ENCODE data around the gene TRMT2A. TPM values are rescaled to one million over a fixed set of nuclear protein-coding genes. Genes with fewer than 3 reads are reported as not detected.

TRMT2A gene
- total RNA-seq, 1 experiment from 2014 or later = 66.7 TPM

GRCh38 chr22:20083891-20084546 is 33.0 kb downstream of the TRMT2A start:
- no peaks in the 10 kb centered on the region for H3K27me3 ChIP-seq (ENCODE audit: control insufficient read depth, insufficient read depth, low read length)
- H3K4me1 ChIP-seq (ENCODE audit: control insufficient read depth, insufficient read depth, low read length) = peaks cover 11% of the 10 kb centered on the region
- H3K4me3 ChIP-seq (ENCODE audit: low read depth in 2 of 2, low read length in 2 of 2) = no peak overlapping the region
- H3K36me3 ChIP-seq (ENCODE audit: control insufficient read depth, insufficient read depth, low read length) = peaks cover 6% of the 10 kb centered on the region
- BruUV-seq (replicated peaks) = no TSS peak
- DNase-seq (ENCODE audit: low read depth, low spot score) (no peak), ATAC-seq (no peak)
- CTCF ChIA-PET = no interaction called here
- in situ Hi-C loops (cut with HindIII; ENCODE audit: low pct_unique_long_range_greater_than_20kb, low sequenced_read_pairs) (no loop called here), intact Hi-C loops (cut with micrococcal nuclease; ENCODE audit: unreplicated experiment) (no loop called here)
- POLR2A ChIA-PET = no interaction called here
- H3K9me3 ChIP-seq (ENCODE audit: control insufficient read depth, insufficient read depth, low read depth, low read length) = no peaks in the 10 kb centered on the region
- no peak for TF ChIP-seq POLR2AphosphoS5 (IDR thresholded peaks at IDR 0.05; ENCODE audit: low read depth, low read length)
- H3K27ac ChIP-seq (ENCODE audit: low read length) = no peak overlapping the region

GRCh38 chr22:20083157-20083890 is 33.7 kb downstream of the TRMT2A start:
- no peak overlapping the region for H3K27ac ChIP-seq (ENCODE audit: low read length)
- peaks cover 11% of the 10 kb centered on the region for H3K4me1 ChIP-seq (ENCODE audit: control insufficient read depth, insufficient read depth, low read length)
- H3K4me3 ChIP-seq (ENCODE audit: low read depth in 2 of 2, low read length in 2 of 2) = no peak overlapping the region
- POLR2A ChIA-PET = no interaction called here
- TF ChIP-seq REST (IDR thresholded peaks at IDR 0.05; ENCODE audit: insufficient read depth in 1 of 2, low read depth in 2 of 2, low read length in 1 of 2) = no peak
- TF ChIP-seq SIN3A (IDR thresholded peaks at IDR 0.05; ENCODE audit: borderline replicate concordance, insufficient read depth, low read depth, low read length) = no peak
- no peak for TF ChIP-seq CTCF (IDR thresholded peaks at IDR 0.05)
- TF ChIP-seq POLR2AphosphoS5 (IDR thresholded peaks at IDR 0.05; ENCODE audit: low read depth, low read length) = no peak
- TF ChIP-seq TCF7L2 (IDR thresholded peaks at IDR 0.05; ENCODE audit: low read depth, low read length) = no peak
- DNase-seq (ENCODE audit: low read depth, low spot score) (no peak), ATAC-seq (no peak)
- in situ Hi-C loops (cut with HindIII; ENCODE audit: low pct_unique_long_range_greater_than_20kb, low sequenced_read_pairs) (no loop called here), intact Hi-C loops (cut with micrococcal nuclease; ENCODE audit: unreplicated experiment) (no loop called here)
- CTCF ChIA-PET = no interaction called here
- no peaks in the 10 kb centered on the region for H3K27me3 ChIP-seq (ENCODE audit: control insufficient read depth, insufficient read depth, low read length)
- BruUV-seq (replicated peaks) = no TSS peak
- peaks cover 6% of the 10 kb centered on the region for H3K36me3 ChIP-seq (ENCODE audit: control insufficient read depth, insufficient read depth, low read length)
- no peaks in the 10 kb centered on the region for H3K9me3 ChIP-seq (ENCODE audit: control insufficient read depth, insufficient read depth, low read depth, low read length)

All from Panc1 (cell line).